NB4 (cell line): ENCODE results near the gene HOXC10.

Source experiments
- DNase-seq: peaks from one replicate; pipeline ENCODE4 v3.0.0; 2010; ENCODE audit warnings: low read depth
- H3K4me3 ChIP-seq: one replicate; pipeline ENCODE4 v1.5.1; 2011; ENCODE audit warnings: mild to moderate bottlenecking, low read depth, low read length, moderate library complexity
- CTCF ChIP-seq: IDR thresholded peaks from one replicate; pipeline ENCODE4 v1.5.1; 2012; ENCODE audit warnings: low read depth, low read length
- MAX ChIP-seq: IDR thresholded peaks from 2 replicates; pipeline ENCODE4 v1.6.1; 2011; ENCODE audit warnings: low read depth, low read length
- MYC ChIP-seq: IDR thresholded peaks from 2 replicates; pipeline ENCODE4 v1.6.1; 2011; ENCODE audit warnings: low read depth, low read length
- POLR2A ChIP-seq: IDR thresholded peaks from 2 replicates; pipeline ENCODE4 v1.6.1; 2011; ENCODE audit warnings: mild to moderate bottlenecking; ENCODE audit not compliant: insufficient read length; ENCODE audit errors: extremely low read depth

The HOXC10 gene

GRCh38 chr12:53963434-53964314, 21.3 kb upstream of the HOXC10 start:
- TF ChIP-seq MYC (no peak), MAX (no peak), CTCF (no peak), POLR2A (no peak)
- no peak for DNase-seq
- no peak overlapping the region for H3K4me3 ChIP-seq

DNA sequence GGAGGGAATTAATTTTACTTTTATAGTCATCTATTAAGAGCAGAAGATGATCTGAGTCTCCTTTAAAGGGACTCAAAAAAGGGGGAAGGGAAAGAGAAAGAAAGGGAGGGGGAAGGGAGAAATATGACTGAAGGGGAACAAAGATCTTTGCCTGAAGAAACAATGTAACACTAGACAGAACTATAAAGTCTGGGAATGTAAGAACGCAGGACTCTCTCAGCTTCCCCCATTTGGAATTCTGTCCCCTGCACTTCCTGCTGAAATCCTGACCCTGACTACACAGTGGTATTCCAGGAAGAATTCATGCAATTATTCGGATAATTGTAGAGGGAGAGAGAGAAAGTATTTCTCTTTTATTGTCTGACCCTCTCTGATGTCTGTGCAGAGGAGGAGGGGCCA, 20.6 kb upstream of the HOXC10 start:
- no peak for DNase-seq
- H3K4me3 ChIP-seq, result no peak overlapping the region
- TF ChIP-seq MAX (no peak), CTCF (no peak), MYC (no peak), POLR2A (no peak)

DNA sequence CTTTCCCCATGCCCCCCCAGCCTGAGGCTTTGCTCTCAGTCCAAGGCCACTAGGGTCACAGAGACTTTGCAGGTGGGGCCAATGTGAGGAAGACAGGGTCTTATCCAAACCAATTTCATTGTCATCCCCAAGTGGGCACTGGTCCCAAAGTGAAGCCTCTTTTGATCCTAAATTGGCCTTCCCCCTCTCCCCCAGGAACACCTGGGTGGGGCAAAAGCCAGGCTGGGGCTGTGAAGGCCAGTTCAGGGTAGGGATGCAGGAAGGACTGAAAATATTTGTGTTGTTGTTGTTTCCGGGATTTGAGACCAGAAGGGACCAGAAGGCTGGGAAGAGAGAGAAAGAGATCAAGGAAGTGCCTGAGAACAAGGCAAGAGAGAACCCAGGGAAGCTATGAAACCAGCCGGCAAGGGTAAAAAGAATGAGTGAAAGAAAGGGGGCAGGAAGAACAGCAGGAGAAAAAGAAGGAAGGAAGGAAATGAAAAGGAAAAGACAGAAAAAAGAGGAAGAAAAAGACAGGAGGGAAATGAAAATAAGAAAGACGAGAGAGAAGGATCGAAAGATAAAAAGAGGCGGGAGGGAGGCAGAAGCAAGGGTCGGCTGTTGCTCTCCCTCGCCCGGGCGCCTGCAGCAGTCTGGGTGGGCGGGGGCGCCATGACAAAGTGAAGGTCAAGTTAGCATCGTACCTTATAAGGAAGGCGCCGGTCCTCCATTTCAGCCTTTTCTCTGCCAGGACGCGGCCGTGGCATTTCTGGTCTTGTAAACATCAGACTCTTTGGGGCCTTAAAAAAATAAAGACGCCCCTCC, 19.5 kb upstream of the HOXC10 start:
- DNase-seq, result no peak
- H3K4me3 ChIP-seq, result no peak overlapping the region
- TF ChIP-seq MYC, result no peak
- no peak for TF ChIP-seq MAX
- no peak for TF ChIP-seq POLR2A
- TF ChIP-seq CTCF, result no peak

DNA sequence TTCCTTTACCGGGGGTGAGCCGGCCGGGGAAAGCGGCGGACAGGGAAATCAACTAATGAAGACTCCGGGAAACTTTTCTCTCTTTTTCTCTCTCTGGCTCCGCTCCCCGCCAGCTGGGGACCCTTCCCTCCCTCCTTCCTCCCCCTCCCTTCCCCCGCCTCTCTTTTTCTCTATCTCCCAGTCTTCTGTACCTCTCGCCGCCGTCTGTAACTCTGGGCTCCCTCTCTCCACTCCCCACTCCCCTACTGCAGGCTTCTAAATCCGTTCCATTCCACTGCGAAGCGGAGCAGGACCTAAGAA, 18.9 kb upstream of the HOXC10 start:
- H3K4me3 ChIP-seq, result no peak overlapping the region

More for the DNA sequence above, 18.9 kb upstream of the HOXC10 start:
- no peak for DNase-seq
- no peak for TF ChIP-seq MAX
- no peak for TF ChIP-seq MYC
- no peak for TF ChIP-seq CTCF
